Measurements from ENCODE around the gene MAPK13.
"Not testable (repeated sequence)": the region's sequence is repeated elsewhere in the genome, so short reads cannot be mapped to it uniquely, and the experiment has no call there.

MAPK13 gene

GRCh38 chr6:36120979-36121786 lies 9.1 kb upstream of the MAPK13 start:
- DNase-seq (ENCODE audit: low read depth, low spot score): no peak
- H3K4me3 ChIP-seq (ENCODE audit: low read depth, low read length): no peak overlapping the region
- CTCF ChIA-PET: interaction anchor here (1.0 to 5.0 kb wide), 14 partner anchors 9 to 240 kb away, joined by 3 to 33 read pairs (median 5); partner anchors contain the start of gene MAPK14
- POLR2A ChIA-PET: no interaction called here
- TF ChIP-seq, protein P1, sequence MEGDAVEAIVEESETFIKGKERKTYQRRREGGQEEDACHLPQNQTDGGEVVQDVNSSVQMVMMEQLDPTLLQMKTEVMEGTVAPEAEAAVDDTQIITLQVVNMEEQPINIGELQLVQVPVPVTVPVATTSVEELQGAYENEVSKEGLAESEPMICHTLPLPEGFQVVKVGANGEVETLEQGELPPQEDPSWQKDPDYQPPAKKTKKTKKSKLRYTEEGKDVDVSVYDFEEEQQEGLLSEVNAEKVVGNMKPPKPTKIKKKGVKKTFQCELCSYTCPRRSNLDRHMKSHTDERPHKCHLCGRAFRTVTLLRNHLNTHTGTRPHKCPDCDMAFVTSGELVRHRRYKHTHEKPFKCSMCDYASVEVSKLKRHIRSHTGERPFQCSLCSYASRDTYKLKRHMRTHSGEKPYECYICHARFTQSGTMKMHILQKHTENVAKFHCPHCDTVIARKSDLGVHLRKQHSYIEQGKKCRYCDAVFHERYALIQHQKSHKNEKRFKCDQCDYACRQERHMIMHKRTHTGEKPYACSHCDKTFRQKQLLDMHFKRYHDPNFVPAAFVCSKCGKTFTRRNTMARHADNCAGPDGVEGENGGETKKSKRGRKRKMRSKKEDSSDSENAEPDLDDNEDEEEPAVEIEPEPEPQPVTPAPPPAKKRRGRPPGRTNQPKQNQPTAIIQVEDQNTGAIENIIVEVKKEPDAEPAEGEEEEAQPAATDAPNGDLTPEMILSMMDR (IDR thresholded peaks at IDR 0.05; ENCODE audit: insufficient read depth, low read length, missing control alignments): no peak

DNA sequence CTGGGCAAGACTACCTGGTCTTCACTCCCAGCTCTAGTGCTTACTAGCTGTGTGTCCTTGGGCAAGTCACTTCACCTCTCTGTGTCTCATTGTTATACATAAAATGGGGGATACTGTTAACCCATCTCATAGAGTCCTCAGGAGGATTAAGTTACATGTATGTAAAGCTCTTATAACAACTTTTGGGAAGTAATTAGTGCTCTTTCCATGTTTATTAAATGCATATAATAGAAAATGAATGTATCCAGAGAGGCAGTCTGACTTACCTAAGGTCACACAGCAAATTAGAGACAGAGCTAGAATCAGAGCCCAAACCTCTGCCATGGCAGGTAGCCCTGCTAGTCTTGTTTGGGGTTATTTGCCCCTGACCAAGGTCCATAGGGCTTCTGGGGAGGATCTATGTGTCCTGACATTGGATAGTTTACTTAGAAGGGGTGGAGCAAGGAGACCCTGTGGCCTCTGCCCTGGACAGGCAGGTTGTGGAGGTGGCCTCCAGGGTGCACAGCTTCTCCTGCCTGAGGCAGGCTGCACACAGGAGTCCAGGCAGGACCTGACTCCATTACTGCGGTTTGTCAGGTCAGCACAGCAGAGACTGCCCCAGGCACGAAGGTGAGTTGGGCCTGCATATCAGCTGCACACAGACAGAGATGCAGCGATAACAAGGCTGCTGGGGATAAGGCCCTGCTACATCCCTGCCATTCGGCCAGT lies 8.4 kb upstream of the MAPK13 start:
- no peak overlapping the region for H3K4me3 ChIP-seq (ENCODE audit: low read depth, low read length)
- TF ChIP-seq, protein P1 (IDR thresholded peaks at IDR 0.05; ENCODE audit: insufficient read depth, low read length, missing control alignments): no peak
- ChIA-PET POLR2A (no interaction called here), CTCF (interaction anchor here (0.9 to 5.0 kb wide), 15 partner anchors 10 to 239 kb away, joined by 3 to 33 read pairs (median 4); partner anchors contain the start of gene MAPK14)
- DNase-seq (ENCODE audit: low read depth, low spot score): no peak

DNA sequence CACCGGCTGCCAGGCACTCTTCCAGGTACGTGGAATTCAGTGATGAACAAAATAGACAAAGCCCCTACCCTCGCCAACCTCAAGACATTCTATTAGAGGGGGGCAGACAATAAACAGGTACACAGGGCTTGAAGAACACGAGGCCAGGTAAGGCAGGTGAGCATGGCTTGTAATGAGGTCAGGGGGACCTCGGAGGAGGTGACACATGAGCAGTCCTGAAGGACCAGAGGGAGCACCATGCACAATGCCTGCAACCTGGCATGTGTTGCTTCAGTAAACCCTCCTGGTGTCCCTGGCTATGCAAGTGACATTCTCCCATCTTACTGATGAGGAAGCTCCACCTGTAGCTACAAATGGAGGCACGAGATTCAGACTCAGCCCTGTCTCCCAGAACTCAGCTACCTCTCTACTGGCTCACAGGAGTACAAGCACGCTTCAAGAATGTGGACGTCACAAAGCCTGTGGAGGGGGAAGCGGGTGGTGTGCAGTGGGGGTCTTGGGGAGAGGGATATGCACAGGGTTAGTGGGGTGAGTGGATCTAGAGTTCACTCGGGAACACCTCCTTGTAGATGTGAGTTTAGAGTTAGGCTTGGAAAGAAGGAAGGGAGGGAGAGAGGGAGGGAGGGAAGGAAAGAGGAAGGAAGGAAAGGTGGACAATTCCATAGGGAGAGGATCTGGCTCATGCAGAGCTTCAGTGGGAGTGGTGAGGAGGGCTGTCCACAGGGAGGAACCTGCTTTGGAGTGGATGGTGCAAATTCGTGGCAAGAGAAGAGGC lies 7.6 kb upstream of the MAPK13 start:
- ChIA-PET POLR2A (no interaction called here), CTCF (interaction anchor here (0.9 to 5.0 kb wide), 14 partner anchors 10 to 236 kb away, joined by 3 to 33 read pairs (median 4); partner anchors contain the start of gene MAPK14)
- no peak overlapping the region for H3K4me3 ChIP-seq (ENCODE audit: low read depth, low read length)
- TF ChIP-seq, protein P1 (IDR thresholded peaks at IDR 0.05; ENCODE audit: insufficient read depth, low read length, missing control alignments): no peak
- DNase-seq (ENCODE audit: low read depth, low spot score): no peak

DNA sequence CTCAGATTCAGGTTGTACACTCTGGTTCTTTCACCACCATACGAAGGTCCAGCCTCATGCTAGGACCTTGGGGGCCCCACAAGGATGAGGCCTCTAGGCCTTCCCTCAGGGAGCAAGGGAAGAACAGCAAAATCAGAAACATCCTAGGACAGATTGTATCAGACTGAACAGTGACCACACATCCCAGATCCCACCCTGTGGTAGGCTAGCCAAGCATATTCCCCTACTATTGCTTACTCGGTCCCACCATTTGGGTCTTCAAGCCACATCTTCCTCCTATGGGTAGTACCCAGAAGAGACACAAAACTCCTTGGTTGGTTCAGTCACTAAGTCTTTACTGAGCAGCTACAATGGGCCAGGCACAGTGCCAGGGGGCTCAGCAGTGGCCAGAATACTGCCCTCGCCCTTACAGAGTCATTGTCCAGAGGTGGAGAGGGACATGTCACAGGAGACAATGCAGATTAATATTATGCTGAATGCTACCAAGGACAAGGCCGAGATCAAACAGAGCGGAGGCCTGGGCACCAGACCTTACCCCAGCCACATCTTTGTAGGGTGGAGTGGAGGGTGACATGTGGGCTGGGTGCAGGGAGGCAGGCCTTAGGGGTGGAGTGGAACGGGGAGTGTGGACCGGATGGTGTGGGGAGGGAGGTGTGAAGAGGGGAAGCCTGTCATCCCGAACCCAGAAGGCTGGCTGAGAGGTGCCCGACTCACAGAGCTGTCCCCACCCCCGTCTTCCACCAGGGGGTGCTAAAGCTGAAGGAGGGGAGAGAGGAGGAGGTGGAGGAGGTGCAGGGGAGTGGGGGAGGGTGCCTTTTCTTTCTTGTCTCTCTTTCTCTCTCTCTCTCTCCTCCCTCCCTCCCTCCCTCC lies 6.8 kb upstream of the MAPK13 start:
- TF ChIP-seq, protein P1 (IDR thresholded peaks at IDR 0.05; ENCODE audit: insufficient read depth, low read length, missing control alignments): peak; percentile 91
- no peak for DNase-seq (ENCODE audit: low read depth, low spot score)
- H3K4me3 ChIP-seq (ENCODE audit: low read depth, low read length): no peak overlapping the region
- ChIA-PET CTCF (interaction anchor here (0.6 to 5.0 kb wide), 19 partner anchors 8 to 237 kb away, joined by 3 to 33 read pairs (median 4); partner anchors contain the start of gene MAPK14), POLR2A (no interaction called here)

DNA sequence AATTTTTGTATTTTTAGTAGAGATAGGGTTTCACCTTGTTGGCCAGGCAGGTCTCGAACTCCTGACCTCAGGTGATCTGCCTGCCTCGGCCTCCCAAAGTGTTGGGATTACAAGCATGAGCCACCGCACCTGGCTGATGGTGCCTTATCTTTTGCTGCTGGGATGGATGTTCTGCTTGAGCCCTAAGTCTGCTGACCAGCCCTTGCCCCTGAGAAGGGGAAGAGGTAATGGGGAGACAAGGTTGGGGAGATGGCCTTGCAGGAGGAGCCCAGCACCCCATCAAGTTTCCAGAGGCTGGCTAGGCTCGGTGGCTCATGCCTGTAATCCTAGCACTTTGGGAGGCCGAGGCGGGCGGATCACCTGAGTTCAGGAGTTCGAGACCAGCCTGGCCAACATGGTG lies 6.0 kb upstream of the MAPK13 start:
- H3K4me3 ChIP-seq (ENCODE audit: low read depth, low read length); DNase-seq (ENCODE audit: low read depth, low spot score); POLR2A ChIA-PET: not testable (repeated sequence)
- CTCF ChIA-PET: interaction anchor here (0.8 to 5.0 kb wide), 13 partner anchors 8 to 236 kb away, joined by 3 to 33 read pairs (median 5); partner anchors contain the start of gene MAPK14

DNA sequence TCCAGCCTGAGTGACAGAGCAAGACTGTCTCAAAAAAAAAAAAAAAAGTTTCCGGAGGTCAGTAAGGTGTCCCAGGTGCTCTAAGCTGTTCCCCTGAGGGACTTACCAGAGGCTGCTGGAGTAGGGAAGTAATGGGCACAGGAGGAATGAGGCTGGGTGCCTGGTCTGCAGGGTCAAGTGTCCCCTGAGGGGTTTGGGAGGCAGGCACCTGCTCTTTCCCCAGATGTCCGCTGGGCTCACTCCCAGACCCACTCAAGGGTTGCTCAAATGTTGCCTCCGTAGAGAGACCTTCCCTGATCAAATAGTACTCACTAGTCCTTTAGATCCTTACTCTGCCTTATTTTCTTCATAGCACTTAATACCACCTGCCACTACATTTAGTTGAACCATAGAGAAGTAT lies 5.4 kb upstream of the MAPK13 start:
- H3K4me3 ChIP-seq (ENCODE audit: low read depth, low read length): no peak overlapping the region
- no peak for DNase-seq (ENCODE audit: low read depth, low spot score)
- POLR2A ChIA-PET: no interaction called here
- TF ChIP-seq, protein P1 (IDR thresholded peaks at IDR 0.05; ENCODE audit: insufficient read depth, low read length, missing control alignments): no peak
- CTCF ChIA-PET: interaction anchor here (0.9 to 5.0 kb wide), 5 partner anchors 9 to 237 kb away, joined by 3 to 22 read pairs (median 5); no protein-coding TSS in a partner anchor

Data from AG04449 (cell line).